ENCODE measurements around the gene PPARG.

- TF ChIP-seq, protein P1, sequence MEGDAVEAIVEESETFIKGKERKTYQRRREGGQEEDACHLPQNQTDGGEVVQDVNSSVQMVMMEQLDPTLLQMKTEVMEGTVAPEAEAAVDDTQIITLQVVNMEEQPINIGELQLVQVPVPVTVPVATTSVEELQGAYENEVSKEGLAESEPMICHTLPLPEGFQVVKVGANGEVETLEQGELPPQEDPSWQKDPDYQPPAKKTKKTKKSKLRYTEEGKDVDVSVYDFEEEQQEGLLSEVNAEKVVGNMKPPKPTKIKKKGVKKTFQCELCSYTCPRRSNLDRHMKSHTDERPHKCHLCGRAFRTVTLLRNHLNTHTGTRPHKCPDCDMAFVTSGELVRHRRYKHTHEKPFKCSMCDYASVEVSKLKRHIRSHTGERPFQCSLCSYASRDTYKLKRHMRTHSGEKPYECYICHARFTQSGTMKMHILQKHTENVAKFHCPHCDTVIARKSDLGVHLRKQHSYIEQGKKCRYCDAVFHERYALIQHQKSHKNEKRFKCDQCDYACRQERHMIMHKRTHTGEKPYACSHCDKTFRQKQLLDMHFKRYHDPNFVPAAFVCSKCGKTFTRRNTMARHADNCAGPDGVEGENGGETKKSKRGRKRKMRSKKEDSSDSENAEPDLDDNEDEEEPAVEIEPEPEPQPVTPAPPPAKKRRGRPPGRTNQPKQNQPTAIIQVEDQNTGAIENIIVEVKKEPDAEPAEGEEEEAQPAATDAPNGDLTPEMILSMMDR (IDR thresholded peaks at IDR 0.05; ENCODE audit: low read length) = no peak
- TF ChIP-seq EZH2 (optimal IDR thresholded peaks at IDR 0.05; ENCODE audit: low read depth, low read length) = no peak
Observed at GRCh38 chr3:12284591-12284990, 4.3 kb upstream of the PPARG start.

All from MM.1S (cell line).